HepG2 (cell line): ENCODE measurements around the gene NLGN2. TPM values are rescaled to one million over a fixed set of nuclear protein-coding genes. Genes with fewer than 3 reads are reported as not detected.

Experiments used
- HNRNPUL1 ChIP-seq: fragments of 200-400 bp; formaldehyde crosslinking; IDR thresholded peaks from 2 replicates; pipeline ENCODE4 v1.6.1; 2017; ENCODE audit warnings: low read depth, mild to moderate bottlenecking, low read length, moderate library complexity
- HOXA3 ChIP-seq: sonication (generic); formaldehyde crosslinking; IDR thresholded peaks from 2 replicates; pipeline ENCODE4 v1.5.0; 2020; ENCODE audit warnings: missing genetic modification reagents
- IRF1 ChIP-seq: sonication (generic); formaldehyde crosslinking; IDR thresholded peaks from 2 replicates; pipeline ENCODE4 v1.4.0; 2020; ENCODE audit warnings: low read depth, mild to moderate bottlenecking, missing genetic modification reagents
- REPIN1 ChIP-seq: sonication (generic); formaldehyde crosslinking; IDR thresholded peaks from 2 replicates; pipeline ENCODE4 v1.8.0; 2022; ENCODE audit warnings: missing genetic modification reagents, low read depth, mild to moderate bottlenecking, borderline replicate concordance
- THRA ChIP-seq: sonication (generic); formaldehyde crosslinking; IDR thresholded peaks from 2 replicates; pipeline ENCODE4 v1.4.0; 2020; ENCODE audit warnings: missing genetic modification reagents, borderline replicate concordance
- ZNF296 ChIP-seq: sonication (generic); formaldehyde crosslinking; conservative IDR thresholded peaks from 2 replicates; pipeline ENCODE4 v1.5.0; 2020; ENCODE audit warnings: mild to moderate bottlenecking, missing genetic modification reagents
- ZNF674 ChIP-seq: sonication (generic); formaldehyde crosslinking; IDR thresholded peaks from 2 replicates; pipeline ENCODE4 v1.5.0; 2020; ENCODE audit warnings: low read depth, mild to moderate bottlenecking, missing genetic modification reagents
- ZNF772 ChIP-seq: sonication (generic); formaldehyde crosslinking; IDR thresholded peaks from 2 replicates; pipeline ENCODE4 v1.5.0; 2020; ENCODE audit warnings: mild to moderate bottlenecking, missing genetic modification reagents
- polyA plus RNA-seq, 8 experiments: library from polyadenylated mRNA; depleted of rRNA in 3 of 8; stranded (reverse) in 7 of 8; unstranded in 1 of 8; fragments of >200 nt; fragmentation: Illumina TruSeq in 4 of 8; extraction: Trizol in 4 of 8; gene quantifications; 2 replicates each; pipeline versions ENCODE4 v1.2.1 to v1.2.3, GENCODE V29; 2011 to 2016; ENCODE audit warnings: low read depth in 4 of 8, missing spikeins in 1 of 8, mixed read lengths in 1 of 8; ENCODE audit not compliant: insufficient read depth in 1 of 8
- total RNA-seq, 5 experiments: library from RNA; depleted of rRNA; stranded (reverse); fragments of >200 nt; fragmentation: Illumina TruSeq; extraction: Trizol; gene quantifications; 2 replicates each; pipeline ENCODE4 v1.2.3, GENCODE V29; 2016; ENCODE audit warnings: low read depth in 1 of 5
- TF ChIP-seq, protein P1 (sequence below), 2 experiments: sonication (generic) in 1 of 2; formaldehyde crosslinking in 1 of 2; IDR thresholded peaks; 2 replicates each; pipeline versions ENCODE4 v1.6.1 to v1.9.0; 2014 to 2022; ENCODE audit warnings: antibody characterized with exemption in 1 of 2, borderline replicate concordance in 1 of 2, inconsistent platforms in 1 of 2, low read depth in 1 of 2, missing genetic modification reagents in 1 of 2
- TF ChIP-seq, protein P2 (sequence below), 2 experiments: fragments of 450-650 bp in 1 of 2; sonication (generic) in 1 of 2; formaldehyde crosslinking; IDR thresholded peaks; 2 replicates each; pipeline versions ENCODE4 v1.5.0 to v1.8.0; 2020 to 2022; ENCODE audit warnings: mild to moderate bottlenecking in 1 of 2, missing genetic modification reagents in 1 of 2

NLGN2 gene
- total and polyA plus RNA-seq, 2 of the 13 experiments (the other 11 are each of a cell fraction or from before 2014, with no cell fraction given): 1.9 to 11.0 TPM

DNA sequence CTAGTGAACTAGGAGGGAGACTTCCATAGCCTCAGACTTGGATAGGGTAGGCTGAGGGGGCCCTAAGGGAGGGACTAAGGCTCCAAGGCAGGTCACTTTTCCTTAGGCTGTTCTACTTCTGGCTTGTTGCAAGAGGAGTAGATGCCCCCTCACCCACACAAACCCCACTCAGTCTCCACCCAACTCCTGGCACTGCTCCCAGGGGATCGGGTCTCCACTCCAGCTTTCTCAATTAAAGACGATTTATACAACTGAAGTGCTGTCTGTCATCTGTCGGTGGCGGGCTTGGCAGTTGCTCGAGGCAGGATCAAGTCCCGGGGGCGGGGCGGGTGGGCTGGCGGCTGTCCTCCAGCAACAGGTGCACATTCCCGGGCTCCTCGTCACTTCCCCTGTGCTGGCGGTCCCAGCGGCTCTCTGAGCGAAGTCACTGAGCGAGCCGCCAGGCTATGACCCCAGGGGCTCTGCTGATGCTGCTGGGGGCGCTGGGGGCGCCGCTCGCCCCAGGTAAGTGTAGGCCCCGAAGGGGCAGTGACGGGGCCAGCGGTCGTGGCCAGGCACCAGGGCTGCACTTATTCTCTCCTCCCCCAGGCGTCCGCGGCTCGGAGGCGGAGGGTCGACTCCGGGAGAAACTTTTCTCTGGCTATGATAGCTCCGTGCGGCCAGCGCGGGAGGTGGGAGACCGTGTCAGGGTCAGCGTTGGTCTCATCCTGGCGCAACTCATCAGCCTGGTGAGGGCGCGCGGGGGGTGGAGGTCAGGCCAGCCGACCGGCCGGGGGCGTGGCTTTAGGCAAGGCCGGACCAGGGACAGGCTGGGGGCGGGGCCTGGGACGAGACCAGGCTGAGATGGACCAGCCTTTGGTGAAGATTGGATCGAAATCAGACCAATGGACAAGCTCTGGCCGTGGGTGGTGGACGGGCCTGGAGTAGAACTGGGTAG lies 37.3 kb downstream of the NLGN2 start, which contains the start of gene CHRNB1 (continued):
- TF ChIP-seq, protein P1, sequence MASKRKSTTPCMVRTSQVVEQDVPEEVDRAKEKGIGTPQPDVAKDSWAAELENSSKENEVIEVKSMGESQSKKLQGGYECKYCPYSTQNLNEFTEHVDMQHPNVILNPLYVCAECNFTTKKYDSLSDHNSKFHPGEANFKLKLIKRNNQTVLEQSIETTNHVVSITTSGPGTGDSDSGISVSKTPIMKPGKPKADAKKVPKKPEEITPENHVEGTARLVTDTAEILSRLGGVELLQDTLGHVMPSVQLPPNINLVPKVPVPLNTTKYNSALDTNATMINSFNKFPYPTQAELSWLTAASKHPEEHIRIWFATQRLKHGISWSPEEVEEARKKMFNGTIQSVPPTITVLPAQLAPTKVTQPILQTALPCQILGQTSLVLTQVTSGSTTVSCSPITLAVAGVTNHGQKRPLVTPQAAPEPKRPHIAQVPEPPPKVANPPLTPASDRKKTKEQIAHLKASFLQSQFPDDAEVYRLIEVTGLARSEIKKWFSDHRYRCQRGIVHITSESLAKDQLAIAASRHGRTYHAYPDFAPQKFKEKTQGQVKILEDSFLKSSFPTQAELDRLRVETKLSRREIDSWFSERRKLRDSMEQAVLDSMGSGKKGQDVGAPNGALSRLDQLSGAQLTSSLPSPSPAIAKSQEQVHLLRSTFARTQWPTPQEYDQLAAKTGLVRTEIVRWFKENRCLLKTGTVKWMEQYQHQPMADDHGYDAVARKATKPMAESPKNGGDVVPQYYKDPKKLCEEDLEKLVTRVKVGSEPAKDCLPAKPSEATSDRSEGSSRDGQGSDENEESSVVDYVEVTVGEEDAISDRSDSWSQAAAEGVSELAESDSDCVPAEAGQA (IDR thresholded peaks at IDR 0.05; ENCODE audit: low read depth): no peak
- TF ChIP-seq, protein P1 (CRISPR knock-in tag; IDR thresholded peaks at IDR 0.05; ENCODE audit: borderline replicate concordance): no peak
- no peak for TF ChIP-seq REPIN1 (CRISPR knock-in tag)
- TF ChIP-seq HOXA3: peak; percentile 65; the same call in 1 of the 2 replicates
- no peak for TF ChIP-seq ZNF674 (CRISPR knock-in tag)
- TF ChIP-seq, protein P2, sequence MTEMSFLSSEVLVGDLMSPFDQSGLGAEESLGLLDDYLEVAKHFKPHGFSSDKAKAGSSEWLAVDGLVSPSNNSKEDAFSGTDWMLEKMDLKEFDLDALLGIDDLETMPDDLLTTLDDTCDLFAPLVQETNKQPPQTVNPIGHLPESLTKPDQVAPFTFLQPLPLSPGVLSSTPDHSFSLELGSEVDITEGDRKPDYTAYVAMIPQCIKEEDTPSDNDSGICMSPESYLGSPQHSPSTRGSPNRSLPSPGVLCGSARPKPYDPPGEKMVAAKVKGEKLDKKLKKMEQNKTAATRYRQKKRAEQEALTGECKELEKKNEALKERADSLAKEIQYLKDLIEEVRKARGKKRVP (CRISPR knock-in tag; IDR thresholded peaks at IDR 0.05): peak in 1 of 2 experiments; percentile 24; a peak in 1 of 4 replicates
- peak; percentile 73; the same call in 1 of the 2 replicates for TF ChIP-seq THRA
- peak; percentile 90 for TF ChIP-seq ZNF772 (CRISPR knock-in tag)
- TF ChIP-seq IRF1: no peak
- no peak for TF ChIP-seq HNRNPUL1
- TF ChIP-seq ZNF296 (CRISPR knock-in tag): no peak
